Measurements from ENCODE around the gene CA7.

The CA7 gene

DNA sequence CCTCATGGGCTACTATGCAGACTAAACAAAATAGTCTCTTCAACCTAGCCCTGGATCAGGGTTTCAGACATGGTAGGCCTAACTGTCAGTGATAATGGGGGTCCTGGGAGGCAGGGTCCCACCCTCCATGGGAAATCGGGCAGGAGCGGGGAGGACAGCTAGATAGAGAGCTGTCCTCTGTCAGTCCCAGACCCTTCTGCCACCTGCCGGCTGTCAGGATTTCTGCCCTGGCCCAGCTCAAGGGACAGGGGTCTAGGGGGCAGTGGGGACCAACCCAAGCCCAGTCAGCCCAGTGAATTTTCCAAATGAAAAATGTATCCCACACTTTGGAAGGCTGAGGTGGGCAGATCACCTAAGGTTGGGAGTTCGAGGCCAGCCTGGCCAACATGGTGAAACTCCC lies 5.3 kb downstream of the CA7 start:
- no peak for DNase-seq (ENCODE audit: extremely low read depth, low read depth)
- H3K4me3 ChIP-seq (replicated peaks; ENCODE audit: low read depth, low read length), result no peak overlapping the region
- no peak for TF ChIP-seq CTCF (IDR thresholded peaks at IDR 0.05; ENCODE audit: low read depth, low read length, missing control alignments)

DNA sequence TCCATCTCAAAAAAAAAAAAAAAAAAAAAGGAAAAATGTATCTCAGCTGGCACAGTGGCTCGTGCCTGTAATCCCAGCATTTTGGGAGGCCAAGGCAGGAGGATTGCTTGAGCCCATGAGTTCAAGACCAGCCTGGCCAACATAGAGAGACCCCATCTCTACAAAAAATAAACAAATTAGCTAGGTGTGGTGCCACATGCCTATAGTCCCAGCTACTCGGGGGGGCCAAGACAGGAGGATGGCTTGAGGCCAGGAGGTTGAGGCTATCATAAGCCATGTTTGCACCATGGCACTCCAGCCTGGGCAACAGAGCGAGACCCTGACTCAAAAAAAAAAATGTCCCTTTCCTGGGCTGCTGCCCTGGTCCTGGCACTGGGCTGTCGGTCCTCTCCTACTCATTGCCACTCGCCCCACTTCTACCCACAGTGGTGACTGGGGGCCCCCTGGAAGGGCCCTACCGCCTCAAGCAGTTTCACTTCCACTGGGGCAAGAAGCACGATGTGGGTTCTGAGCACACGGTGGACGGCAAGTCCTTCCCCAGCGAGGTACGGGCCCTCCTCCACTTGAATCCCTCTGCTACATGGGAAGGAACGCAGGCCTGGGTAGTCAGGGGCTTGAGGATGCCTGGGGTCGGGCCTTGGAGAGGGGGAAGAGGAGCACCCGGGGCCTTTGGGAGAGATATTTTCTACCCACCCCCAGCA lies 6.1 kb downstream of the CA7 start:
- no peak for DNase-seq (ENCODE audit: extremely low read depth, low read depth)

DNA sequence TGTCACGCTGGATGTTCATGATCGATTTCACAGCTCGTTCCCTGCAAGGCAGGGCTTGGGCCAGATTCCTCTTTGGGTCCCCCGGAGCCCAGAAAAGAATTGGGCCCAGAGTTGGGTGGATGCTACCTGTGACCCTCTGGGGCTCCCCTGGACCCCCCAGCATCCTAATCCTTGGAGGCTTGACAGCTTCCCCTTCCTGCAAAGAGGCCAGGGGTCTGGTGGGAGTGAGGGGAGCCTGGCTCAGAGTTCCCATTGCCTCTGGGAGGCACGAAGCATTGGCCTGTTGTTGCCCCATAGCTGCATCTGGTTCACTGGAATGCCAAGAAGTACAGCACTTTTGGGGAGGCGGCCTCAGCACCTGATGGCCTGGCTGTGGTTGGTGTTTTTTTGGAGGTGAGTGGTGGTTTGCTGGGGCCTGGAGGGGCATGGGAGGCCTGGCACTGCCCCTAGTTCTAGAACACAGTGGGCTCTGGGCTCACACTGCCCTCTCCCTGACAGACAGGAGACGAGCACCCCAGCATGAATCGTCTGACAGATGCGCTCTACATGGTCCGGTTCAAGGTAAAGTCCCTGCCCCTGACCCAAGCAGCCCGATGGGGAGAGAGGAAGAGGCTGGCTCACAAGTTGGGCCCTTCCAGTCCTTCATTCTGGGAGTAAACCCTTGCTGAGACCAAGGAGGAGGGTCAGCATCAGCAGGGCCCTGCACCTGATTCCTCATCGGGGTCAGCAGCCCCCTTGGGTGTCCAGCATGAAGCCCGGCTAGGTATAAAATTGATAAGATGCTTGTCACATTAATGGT lies 7.2 kb downstream of the CA7 start:
- TF ChIP-seq CTCF (IDR thresholded peaks at IDR 0.05; ENCODE audit: low read depth, low read length, missing control alignments), result no peak
- no peak for DNase-seq (ENCODE audit: extremely low read depth, low read depth)
- H3K4me3 ChIP-seq (replicated peaks; ENCODE audit: low read depth, low read length), result no peak overlapping the region

More for the DNA sequence above, 6.1 kb downstream of the CA7 start:
- no peak for TF ChIP-seq CTCF (IDR thresholded peaks at IDR 0.05; ENCODE audit: low read depth, low read length, missing control alignments)
- H3K4me3 ChIP-seq (replicated peaks; ENCODE audit: low read depth, low read length), result no peak overlapping the region

DNA sequence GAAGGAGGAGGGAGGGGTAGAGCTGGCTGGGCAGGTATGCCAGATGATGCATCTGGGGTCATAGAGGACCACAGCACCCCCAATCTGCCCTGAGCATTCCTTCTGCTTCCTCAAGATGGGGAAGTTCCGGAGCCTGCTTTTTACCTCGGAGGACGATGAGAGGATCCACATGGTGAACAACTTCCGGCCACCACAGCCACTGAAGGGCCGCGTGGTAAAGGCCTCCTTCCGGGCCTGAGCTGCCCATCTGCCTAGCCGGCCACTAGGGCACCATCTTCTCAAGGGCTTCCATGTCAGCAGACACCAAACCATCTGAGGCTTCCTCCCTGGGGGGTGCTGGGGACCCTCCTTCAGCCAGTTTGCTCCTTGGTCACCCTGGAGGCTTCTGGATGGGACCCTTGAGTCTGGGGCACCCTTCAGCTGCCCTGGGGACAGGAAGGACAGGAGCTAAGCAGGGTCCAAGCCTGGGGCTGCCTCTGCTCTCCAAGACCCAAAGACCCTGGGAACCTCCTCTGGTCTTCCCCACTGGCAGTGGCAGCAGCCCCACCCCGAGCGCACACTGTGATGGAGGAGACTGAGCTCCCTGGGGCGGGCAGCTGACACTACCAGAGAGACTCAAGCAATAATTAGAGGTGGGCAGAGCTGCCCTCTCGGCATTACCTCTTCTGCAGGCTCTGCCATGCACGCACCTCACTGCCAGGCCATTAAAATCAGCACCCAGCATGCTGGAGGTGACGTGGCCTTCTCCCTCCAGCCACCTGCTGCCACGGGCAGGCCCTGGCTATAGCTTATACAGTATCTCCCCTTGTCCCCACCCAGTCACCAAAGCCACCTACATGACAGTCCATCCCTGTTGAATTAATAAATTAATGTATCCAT lies 9.3 kb downstream of the CA7 start:
- DNase-seq (ENCODE audit: extremely low read depth, low read depth), result no peak
- H3K4me3 ChIP-seq (replicated peaks; ENCODE audit: low read depth, low read length), result no peak overlapping the region
- no peak for TF ChIP-seq CTCF (IDR thresholded peaks at IDR 0.05; ENCODE audit: low read depth, low read length, missing control alignments)

GRCh38 chr16:66856184-66856730 lies 12.0 kb downstream of the CA7 start:
- DNase-seq (ENCODE audit: extremely low read depth, low read depth), result no peak
- H3K4me3 ChIP-seq (replicated peaks; ENCODE audit: low read depth, low read length), result no peak overlapping the region
- no peak for TF ChIP-seq CTCF (IDR thresholded peaks at IDR 0.05; ENCODE audit: low read depth, low read length, missing control alignments)

DNA sequence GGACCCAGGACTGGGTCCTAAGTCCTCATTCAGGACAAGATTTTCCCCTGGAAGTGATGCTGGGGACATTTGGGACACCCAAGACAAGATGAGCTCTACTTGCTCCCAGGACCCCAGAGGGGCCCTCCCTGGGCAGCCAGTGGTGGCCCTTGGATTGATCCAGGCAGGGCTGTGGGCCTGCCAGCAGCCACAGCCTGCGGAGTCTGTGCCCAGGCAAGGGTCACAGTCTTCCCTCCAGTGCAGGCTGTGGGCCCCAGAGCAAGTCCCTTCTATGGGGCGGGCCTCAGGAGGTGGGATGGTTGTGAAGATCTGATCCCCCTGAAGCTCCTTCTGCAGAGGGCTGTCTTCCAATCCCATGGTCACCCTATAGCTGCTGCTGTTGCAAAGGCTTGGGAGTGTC lies 12.6 kb downstream of the CA7 start:
- no peak for TF ChIP-seq CTCF (IDR thresholded peaks at IDR 0.05; ENCODE audit: low read depth, low read length, missing control alignments)
- no peak overlapping the region for H3K4me3 ChIP-seq (replicated peaks; ENCODE audit: low read depth, low read length)
- DNase-seq (ENCODE audit: extremely low read depth, low read depth), result no peak
